ENCODE results near the gene MATN1. TPM values are rescaled to one million over a fixed set of nuclear protein-coding genes. Genes with fewer than 3 reads are reported as not detected.
A peak's percentile ranks its signal among the peaks of the same experiment; 100 is the strongest.

The MATN1 gene
- total and polyA plus RNA-seq, 5 donors from 2014 or later: 1.9 TPM; not detected in 4

DNA sequence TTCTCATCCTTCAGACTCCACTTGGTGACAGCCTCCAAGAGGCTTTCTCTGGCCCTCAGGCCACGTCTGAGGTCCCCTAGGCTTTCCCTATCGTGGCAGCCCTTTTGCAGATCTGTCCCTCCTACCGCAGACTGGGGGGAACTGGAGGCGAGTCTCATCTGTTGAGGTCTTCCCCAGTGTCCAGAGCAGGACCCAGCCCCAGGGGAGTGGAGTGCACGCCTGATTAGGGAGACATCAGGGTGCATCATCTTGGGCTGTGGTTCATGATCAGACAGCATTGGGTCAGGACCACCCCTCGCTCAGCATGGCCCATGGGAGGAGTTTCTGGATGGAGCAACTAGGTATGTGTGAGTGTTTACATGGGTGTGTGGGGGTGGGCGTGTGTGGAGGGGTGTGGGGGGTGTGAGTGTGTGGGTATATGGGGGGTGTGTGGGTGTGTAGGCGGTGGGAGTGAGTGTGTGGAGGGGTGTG is 8.5 kb upstream of the MATN1 start:
- DNase-seq (no peak), ATAC-seq (ENCODE audit: low read depth in 2 of 2) (no peak)
- Mint-ChIP-seq H3K4me3 (peak overlapping the region in 3 of 4 donors; percentile 8 to 63 (median 24)), H3K36me3 (peaks cover 37% of the 10 kb centered on the region), H3K4me1 (peaks cover 0 to 30% (median 9%) of the 10 kb centered on the region in 4 donors), H3K27me3 (no peaks in the 10 kb centered on the region), H3K9me3 (peaks cover 0 to 2% (median 0%) of the 10 kb centered on the region in 7 donors), H3K27ac (peak overlapping the region; percentile 86 to 92 (median 89))
- Histone ChIP-seq H3K9me3 (ENCODE audit: control insufficient read depth in 2 of 2, low read length in 2 of 2) (no peaks in the 10 kb centered on the region), H3K36me3 (ENCODE audit: control insufficient read depth, insufficient read depth, low read length) (peaks cover 44% of the 10 kb centered on the region), H3K4me3 (ENCODE audit: low read depth, low read length) (no peak overlapping the region), H3K27me3 (ENCODE audit: control insufficient read depth, insufficient read depth, low read length) (no peaks in the 10 kb centered on the region), H3K27ac (ENCODE audit: insufficient read depth, low read length, poor library complexity, severe bottlenecking) (no peak overlapping the region), H3K4me1 (ENCODE audit: control insufficient read depth, insufficient read depth, low read length, poor library complexity, severe bottlenecking) (peaks cover 8% of the 10 kb centered on the region)

- H3K27me3 ChIP-seq (ENCODE audit: control insufficient read depth, insufficient read depth, low read length): no peaks in the 10 kb centered on the region
- no peaks in the 10 kb centered on the region for H3K27me3 Mint-ChIP-seq
- H3K4me3 ChIP-seq (ENCODE audit: low read depth, low read length): no peak overlapping the region
- H3K4me3 Mint-ChIP-seq: peak overlapping the region in 3 of 4 donors; percentile 8 to 51 (median 24)
- peaks cover 31% of the 10 kb centered on the region for H3K36me3 Mint-ChIP-seq
- no peaks in the 10 kb centered on the region for H3K9me3 ChIP-seq (ENCODE audit: control insufficient read depth in 2 of 2, low read length in 2 of 2)
- peaks cover 8% of the 10 kb centered on the region for H3K4me1 ChIP-seq (ENCODE audit: control insufficient read depth, insufficient read depth, low read length, poor library complexity, severe bottlenecking)
- no peak for ATAC-seq (ENCODE audit: low read depth in 2 of 2)
- no peak for DNase-seq
- peaks cover 0 to 2% (median 0%) of the 10 kb centered on the region in 7 donors for H3K9me3 Mint-ChIP-seq
- H3K36me3 ChIP-seq (ENCODE audit: control insufficient read depth, insufficient read depth, low read length): peaks cover 39% of the 10 kb centered on the region
- H3K27ac ChIP-seq (ENCODE audit: insufficient read depth, low read length, poor library complexity, severe bottlenecking): no peak overlapping the region
- peaks cover 0 to 30% (median 9%) of the 10 kb centered on the region in 4 donors for H3K4me1 Mint-ChIP-seq
- peak overlapping the region; percentile 86 to 92 (median 89) for H3K27ac Mint-ChIP-seq
Measured at GRCh38 chr1:30731109-30731805, 7.9 kb upstream of the MATN1 start.

DNA sequence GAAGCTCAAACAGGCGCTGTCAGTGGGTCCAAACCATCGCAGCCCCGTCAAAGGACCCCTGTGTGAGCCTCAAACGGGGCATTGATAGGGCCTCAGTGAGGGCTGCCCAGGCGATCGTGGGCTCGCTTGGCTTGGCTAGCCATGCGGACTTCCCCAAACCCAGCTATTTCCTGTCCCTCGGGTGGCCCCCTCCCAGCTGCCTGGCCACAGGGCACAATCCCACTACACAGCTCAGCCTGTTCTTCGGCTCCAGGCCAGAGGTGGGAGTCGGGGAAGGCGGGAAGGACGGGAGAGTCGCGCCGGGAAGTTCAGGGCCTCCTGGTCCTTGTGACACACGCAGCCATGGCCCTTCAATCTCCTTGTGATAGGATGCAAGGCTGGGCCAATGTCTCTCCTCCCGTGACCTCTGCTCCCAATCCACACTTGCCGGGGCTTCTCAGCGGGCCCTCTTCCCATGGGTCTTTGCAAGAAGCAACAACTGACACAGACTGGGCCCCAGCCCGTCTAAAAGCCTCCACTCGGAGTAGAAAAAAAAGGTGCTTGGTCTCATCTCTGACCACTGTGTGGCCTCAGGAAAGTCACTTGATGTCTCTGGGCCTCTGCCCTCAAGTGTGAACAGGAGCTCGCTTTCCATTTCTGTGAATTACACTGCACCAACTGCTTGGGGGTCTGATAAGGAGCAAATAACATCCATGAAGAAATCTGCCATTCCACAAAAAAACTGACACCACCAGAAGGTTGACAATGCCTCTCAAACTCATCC is 7.1 kb upstream of the MATN1 start:
- Histone ChIP-seq H3K9me3 (ENCODE audit: control insufficient read depth in 2 of 2, low read length in 2 of 2) (no peaks in the 10 kb centered on the region), H3K4me1 (ENCODE audit: control insufficient read depth, insufficient read depth, low read length, poor library complexity, severe bottlenecking) (peaks cover 8% of the 10 kb centered on the region), H3K36me3 (ENCODE audit: control insufficient read depth, insufficient read depth, low read length) (peaks cover 33% of the 10 kb centered on the region), H3K4me3 (ENCODE audit: low read depth, low read length) (no peak overlapping the region), H3K27ac (ENCODE audit: insufficient read depth, low read length, poor library complexity, severe bottlenecking) (no peak overlapping the region), H3K27me3 (ENCODE audit: control insufficient read depth, insufficient read depth, low read length) (no peaks in the 10 kb centered on the region)
- no peaks in the 10 kb centered on the region for H3K27me3 Mint-ChIP-seq
- peaks cover 24% of the 10 kb centered on the region for H3K36me3 Mint-ChIP-seq
- DNase-seq (no peak), ATAC-seq (ENCODE audit: low read depth in 2 of 2) (no peak)
- H3K4me1 Mint-ChIP-seq: peaks cover 0 to 27% (median 9%) of the 10 kb centered on the region in 4 donors
- H3K4me3 Mint-ChIP-seq: peak overlapping the region in 1 of 4 donors; percentile 24
- H3K27ac Mint-ChIP-seq: peak overlapping the region; percentile 9 to 92 (median 86)
- no peaks in the 10 kb centered on the region for H3K9me3 Mint-ChIP-seq

DNA sequence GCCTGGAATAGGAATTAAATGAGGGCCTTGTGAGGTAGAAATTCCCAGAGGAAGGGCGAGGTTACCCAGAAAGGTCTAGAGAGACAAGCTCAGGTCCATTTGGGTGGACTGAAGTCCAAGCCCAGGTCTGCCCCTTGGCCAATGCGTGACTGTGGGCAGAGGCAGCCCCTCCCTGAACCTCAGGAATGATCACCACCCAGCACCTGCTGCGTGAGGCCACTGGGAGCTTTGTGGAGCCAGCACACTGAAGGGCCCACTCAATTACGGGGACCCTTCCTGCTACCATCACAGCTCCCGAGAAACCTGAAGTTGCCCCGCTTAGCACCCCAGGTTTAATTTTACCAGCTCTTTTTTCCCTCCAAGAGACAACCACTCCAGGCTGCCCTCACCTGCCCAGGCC is 6.5 kb upstream of the MATN1 start:
- Histone ChIP-seq H3K36me3 (ENCODE audit: control insufficient read depth, insufficient read depth, low read length) (peaks cover 32% of the 10 kb centered on the region), H3K4me1 (ENCODE audit: control insufficient read depth, insufficient read depth, low read length, poor library complexity, severe bottlenecking) (peaks cover 8% of the 10 kb centered on the region), H3K27me3 (ENCODE audit: control insufficient read depth, insufficient read depth, low read length) (no peaks in the 10 kb centered on the region), H3K4me3 (ENCODE audit: low read depth, low read length) (no peak overlapping the region), H3K27ac (ENCODE audit: insufficient read depth, low read length, poor library complexity, severe bottlenecking) (no peak overlapping the region), H3K9me3 (ENCODE audit: control insufficient read depth in 2 of 2, low read length in 2 of 2) (no peaks in the 10 kb centered on the region)
- peak overlapping the region in 1 of 3 donors; percentile 29 for H3K27ac Mint-ChIP-seq
- no peaks in the 10 kb centered on the region for H3K9me3 Mint-ChIP-seq
- H3K27me3 Mint-ChIP-seq: no peaks in the 10 kb centered on the region
- no peak for DNase-seq
- H3K36me3 Mint-ChIP-seq: peaks cover 18% of the 10 kb centered on the region
- no peak overlapping the region for H3K4me3 Mint-ChIP-seq
- peaks cover 0 to 25% (median 11%) of the 10 kb centered on the region in 4 donors for H3K4me1 Mint-ChIP-seq
- no peak for ATAC-seq (ENCODE audit: low read depth in 2 of 2)

DNA sequence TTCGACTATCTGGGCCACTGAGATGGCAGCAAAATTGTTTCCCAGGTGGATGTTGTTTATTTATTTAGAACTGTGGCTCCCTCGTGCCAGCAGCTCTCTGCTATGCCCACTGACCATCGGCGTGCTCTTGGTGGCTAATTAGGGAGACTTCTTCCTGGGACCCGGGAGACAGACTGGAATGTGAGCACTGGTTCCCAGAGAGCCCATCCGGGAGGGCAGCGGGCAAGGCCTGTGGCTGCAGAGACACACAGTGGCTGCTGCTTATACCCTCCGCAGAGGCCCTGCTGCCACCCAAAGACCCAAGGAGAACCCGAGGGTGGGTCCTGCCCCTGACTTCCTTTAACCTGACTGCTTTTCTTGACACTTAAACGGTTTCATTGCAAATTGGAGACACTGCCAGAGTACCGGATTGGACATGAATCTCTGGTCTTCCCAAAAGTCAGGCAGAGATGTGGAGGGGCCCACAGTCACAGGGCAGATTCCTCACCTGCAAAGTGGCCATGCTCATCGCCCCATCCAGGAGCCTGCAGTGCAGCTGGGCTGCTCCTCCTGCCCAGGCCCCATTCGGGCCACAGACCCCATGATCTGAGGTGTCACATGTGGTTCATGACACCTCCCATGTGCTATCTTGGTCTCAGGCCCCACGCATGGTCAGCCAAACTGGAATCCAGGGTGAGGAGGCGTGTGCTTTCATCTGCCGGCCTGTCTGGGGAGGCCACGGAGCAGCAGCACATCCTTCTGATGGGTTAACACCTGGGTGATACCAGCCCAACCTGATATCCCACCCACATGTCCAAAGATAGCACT is 5.7 kb upstream of the MATN1 start:
- no peak overlapping the region for H3K4me3 Mint-ChIP-seq
- peaks cover 0 to 30% (median 13%) of the 10 kb centered on the region in 4 donors for H3K4me1 Mint-ChIP-seq
- no peaks in the 10 kb centered on the region for H3K27me3 Mint-ChIP-seq
- peaks cover 30% of the 10 kb centered on the region for H3K36me3 ChIP-seq (ENCODE audit: control insufficient read depth, insufficient read depth, low read length)
- H3K27ac ChIP-seq (ENCODE audit: insufficient read depth, low read length, poor library complexity, severe bottlenecking): no peak overlapping the region
- no peak for ATAC-seq (ENCODE audit: low read depth in 2 of 2)
- H3K4me3 ChIP-seq (ENCODE audit: low read depth, low read length): no peak overlapping the region
- no peak for DNase-seq
- peaks cover 9% of the 10 kb centered on the region for H3K36me3 Mint-ChIP-seq
- no peaks in the 10 kb centered on the region for H3K27me3 ChIP-seq (ENCODE audit: control insufficient read depth, insufficient read depth, low read length)
- H3K9me3 Mint-ChIP-seq: no peaks in the 10 kb centered on the region
- peaks cover 8% of the 10 kb centered on the region for H3K4me1 ChIP-seq (ENCODE audit: control insufficient read depth, insufficient read depth, low read length, poor library complexity, severe bottlenecking)
- no peaks in the 10 kb centered on the region for H3K9me3 ChIP-seq (ENCODE audit: control insufficient read depth in 2 of 2, low read length in 2 of 2)
- peak overlapping the region in 1 of 3 donors; percentile 29 for H3K27ac Mint-ChIP-seq

GRCh38 chr1:30728340-30728739 is 5.0 kb upstream of the MATN1 start:
- DNase-seq: no peak
- peaks cover 24% of the 10 kb centered on the region for H3K36me3 ChIP-seq (ENCODE audit: control insufficient read depth, insufficient read depth, low read length)

GRCh38 chr1:30727824-30728223 is 4.4 kb upstream of the MATN1 start:
- Mint-ChIP-seq H3K4me1 (peaks cover 0 to 32% (median 15%) of the 10 kb centered on the region in 4 donors), H3K4me3 (no peak overlapping the region), H3K9me3 (no peaks in the 10 kb centered on the region), H3K27me3 (no peaks in the 10 kb centered on the region), H3K27ac (peak overlapping the region in 1 of 3 donors; percentile 25), H3K36me3 (peaks cover 6% of the 10 kb centered on the region)
- no peak for ATAC-seq (ENCODE audit: low read depth in 2 of 2)
- Histone ChIP-seq H3K36me3 (ENCODE audit: control insufficient read depth, insufficient read depth, low read length) (peaks cover 20% of the 10 kb centered on the region), H3K27me3 (ENCODE audit: control insufficient read depth, insufficient read depth, low read length) (no peaks in the 10 kb centered on the region), H3K4me1 (ENCODE audit: control insufficient read depth, insufficient read depth, low read length, poor library complexity, severe bottlenecking) (peaks cover 8% of the 10 kb centered on the region), H3K27ac (ENCODE audit: insufficient read depth, low read length, poor library complexity, severe bottlenecking) (no peak overlapping the region), H3K9me3 (ENCODE audit: control insufficient read depth in 2 of 2, low read length in 2 of 2) (no peaks in the 10 kb centered on the region), H3K4me3 (ENCODE audit: low read depth, low read length) (no peak overlapping the region)
- DNase-seq: no peak

More at GRCh38 chr1:30728340-30728739, 5.0 kb upstream of the MATN1 start:
- Mint-ChIP-seq H3K27ac (peak overlapping the region in 1 of 3 donors; percentile 25), H3K4me3 (no peak overlapping the region), H3K9me3 (no peaks in the 10 kb centered on the region), H3K36me3 (peaks cover 7% of the 10 kb centered on the region), H3K4me1 (peaks cover 0 to 34% (median 15%) of the 10 kb centered on the region in 4 donors), H3K27me3 (no peaks in the 10 kb centered on the region)
- Histone ChIP-seq H3K4me1 (ENCODE audit: control insufficient read depth, insufficient read depth, low read length, poor library complexity, severe bottlenecking) (peaks cover 8% of the 10 kb centered on the region), H3K27ac (ENCODE audit: insufficient read depth, low read length, poor library complexity, severe bottlenecking) (no peak overlapping the region), H3K9me3 (ENCODE audit: control insufficient read depth in 2 of 2, low read length in 2 of 2) (no peaks in the 10 kb centered on the region), H3K4me3 (ENCODE audit: low read depth, low read length) (no peak overlapping the region), H3K27me3 (ENCODE audit: control insufficient read depth, insufficient read depth, low read length) (no peaks in the 10 kb centered on the region)
- no peak for ATAC-seq (ENCODE audit: low read depth in 2 of 2)
